B cell (primary cell): ENCODE results near the gene SNPH. TPM values are rescaled to one million over a fixed set of nuclear protein-coding genes. Genes with fewer than 3 reads are reported as not detected.

Experiments used
- ATAC-seq: fragments of 200-7000 bp; cut with Tn5 transposase; one replicate; pipeline ENCODE4 v1.10.0; 2021; ENCODE audit warnings: low read depth, mild to moderate bottlenecking, moderate number of reproducible peaks, moderate library complexity
- CTCF ChIA-PET: fragments of 350-600 bp; sonication (Branson Sonifier 250); formaldehyde crosslinking; loops from one replicate; lab custom pipeline; 2021; ENCODE audit warnings: antibody characterized with exemption, inconsistent platforms; lab: Charles Lee
- POLR2A ChIA-PET: fragments of 350-600 bp; sonication (Branson Sonifier 250); formaldehyde crosslinking; loops from one replicate; lab custom pipeline; 2021; ENCODE audit warnings: antibody characterized with exemption; lab: Charles Lee
- DNase-seq: peaks from one replicate; pipeline ENCODE4 v3.0.0; 2013
- H2AFZ ChIP-seq: 2 replicates; pipeline ENCODE4 v1.6.1; 2012; ENCODE audit warnings: mild to moderate bottlenecking, low read depth, low read length; ENCODE audit not compliant: insufficient read depth, poor library complexity, severe bottlenecking
- H3K27ac ChIP-seq, 2 donors: 1 replicate in 1 of 2; 2 replicates in 1 of 2; pipeline ENCODE4 v1.5.1; 2012 to 2013; ENCODE audit warnings: low read length in 2 of 2, mild to moderate bottlenecking in 2 of 2, moderate library complexity in 1 of 2
- H3K27me3 ChIP-seq, 4 experiments: fragments of 200-600 bp in 1 of 4; sonication (generic) in 1 of 4; replicated peaks in 1 of 4; 1 replicate in 2 of 4; 2 replicates in 2 of 4; pipeline versions ENCODE4 v1.6.1 to v1.7.0; 2013 to 2016; ENCODE audit warnings: low read length in 3 of 4, mild to moderate bottlenecking in 2 of 4, mixed read lengths in 1 of 4, moderate library complexity in 1 of 4; ENCODE audit not compliant: insufficient read depth in 4 of 4, control insufficient read depth in 3 of 4; ENCODE audit errors: control extremely low read depth in 1 of 4
- H3K36me3 ChIP-seq, 2 experiments: replicated peaks in 1 of 2; 1 replicate in 1 of 2; 2 replicates in 1 of 2; pipeline versions ENCODE4 v1.6.1 to v1.7.1; 2013; ENCODE audit warnings: low read length in 1 of 2; ENCODE audit not compliant: insufficient read depth in 2 of 2, control insufficient read depth in 1 of 2; ENCODE audit errors: control extremely low read depth in 1 of 2, extremely low read depth in 1 of 2
- H3K4me1 ChIP-seq, 2 donors: fragments of 200-600 bp in 1 of 2; sonication (generic) in 1 of 2; 1 replicate in 1 of 2; 2 replicates in 1 of 2; pipeline versions ENCODE4 v1.5.1 to v1.6.1; 2013 to 2017; ENCODE audit warnings: low read length in 2 of 2; ENCODE audit not compliant: control insufficient read depth in 2 of 2, insufficient read depth in 2 of 2
- H3K4me2 ChIP-seq: replicated peaks from 2 replicates; pipeline ENCODE3; 2012; ENCODE audit warnings: mild to moderate bottlenecking, low read depth, low read length; ENCODE audit not compliant: poor library complexity, severe bottlenecking
- H3K4me3 ChIP-seq, 5 experiments: fragments of 200-600 bp in 1 of 5; sonication (generic) in 1 of 5; 1 replicate in 3 of 5; 2 replicates in 2 of 5; pipeline versions ENCODE4 v1.5.1 to v1.7.0; 2011 to 2016; ENCODE audit warnings: low read length in 4 of 5, mild to moderate bottlenecking in 4 of 5, low read depth in 2 of 5, control low read depth in 1 of 5, moderate library complexity in 1 of 5; ENCODE audit not compliant: insufficient read depth in 1 of 5; ENCODE audit errors: control extremely low read depth in 1 of 5, extremely low read depth in 1 of 5
- H3K79me2 ChIP-seq: fragments of 200-600 bp; sonication (generic); one replicate; pipeline ENCODE4 v1.6.0; 2016; ENCODE audit warnings: low read length; ENCODE audit not compliant: control insufficient read depth, insufficient read depth
- H3K9ac ChIP-seq: fragments of 200-600 bp; sonication (generic); 2 replicates; pipeline ENCODE4 v1.6.1; 2017; ENCODE audit warnings: mild to moderate bottlenecking, low read length, moderate library complexity
- H3K9me3 ChIP-seq, 3 donors: one replicate each; pipeline versions ENCODE4 v1.6.1 to v1.7.1; 2013; ENCODE audit warnings: low read length in 2 of 3; ENCODE audit not compliant: control insufficient read depth in 2 of 3, insufficient read depth in 1 of 3; ENCODE audit errors: control extremely low read depth in 1 of 3
- H4K20me1 ChIP-seq: 2 replicates; pipeline ENCODE4 v1.6.0; 2012; ENCODE audit warnings: mild to moderate bottlenecking, low read length; ENCODE audit not compliant: insufficient read depth, control insufficient read depth, poor library complexity, severe bottlenecking
- H3K27ac Mint-ChIP-seq: one replicate; pipeline ENCODE4 v1.8.0; 2021; ENCODE audit warnings: mixed read lengths
- H3K27me3 Mint-ChIP-seq: one replicate; pipeline ENCODE4 v1.8.0; 2021; ENCODE audit warnings: mixed read lengths
- H3K4me1 Mint-ChIP-seq: one replicate; pipeline ENCODE4 v1.8.0; 2021; ENCODE audit warnings: mixed read lengths
- H3K4me3 Mint-ChIP-seq: one replicate; pipeline ENCODE4 v1.8.0; 2021; ENCODE audit warnings: mixed read lengths
- H3K9me3 Mint-ChIP-seq: one replicate; pipeline ENCODE4 v1.8.0; 2022; ENCODE audit warnings: mixed read lengths; ENCODE audit not compliant: insufficient read depth
- CTCF ChIP-seq: fragments of 200-600 bp; IDR thresholded peaks from one replicate; pipeline ENCODE4 v1.8.0; 2022; ENCODE audit warnings: antibody characterized with exemption, mild to moderate bottlenecking
- EZH2 ChIP-seq: IDR thresholded peaks from 2 replicates; pipeline ENCODE4 v1.6.1; 2012; ENCODE audit warnings: borderline replicate concordance, low read depth, mild to moderate bottlenecking, moderate library complexity, low read length; ENCODE audit not compliant: insufficient read depth, poor library complexity, severe bottlenecking
- WGBS: methylation state at CpG from one replicate; pipeline ENCODE4 v1.1.5; 2013; ENCODE audit warnings: missing lambda C conversion rate; ENCODE audit not compliant: insufficient coverage; 5-methylcytosine and 5-hydroxymethylcytosine counted together
- intact Hi-C: fragments of 100-400 bp; cut with micrococcal nuclease; formaldehyde crosslinking; loops from one replicate; pipeline ENCODE4 v1.10.0; 2022
- polyA plus RNA-seq: library from polyadenylated mRNA; depleted of rRNA; stranded (reverse); fragments of >200 nt; gene quantifications from 2 replicates; pipeline ENCODE4 v1.2.3, GENCODE V29; 2012
- total RNA-seq, 2 donors: library from RNA; stranded (reverse); fragments of 120-200 nt in 1 of 2; gene quantifications; 1 replicate in 1 of 2; 2 replicates in 1 of 2; pipeline versions ENCODE4 v1.2.3 to v1.2.4, GENCODE V29; 2013 to 2022

SNPH gene
- total and polyA plus RNA-seq, 2 donors (not counting 1 experiment from before 2014, with no cell fraction given): 0.67 to 3.0 TPM

DNA sequence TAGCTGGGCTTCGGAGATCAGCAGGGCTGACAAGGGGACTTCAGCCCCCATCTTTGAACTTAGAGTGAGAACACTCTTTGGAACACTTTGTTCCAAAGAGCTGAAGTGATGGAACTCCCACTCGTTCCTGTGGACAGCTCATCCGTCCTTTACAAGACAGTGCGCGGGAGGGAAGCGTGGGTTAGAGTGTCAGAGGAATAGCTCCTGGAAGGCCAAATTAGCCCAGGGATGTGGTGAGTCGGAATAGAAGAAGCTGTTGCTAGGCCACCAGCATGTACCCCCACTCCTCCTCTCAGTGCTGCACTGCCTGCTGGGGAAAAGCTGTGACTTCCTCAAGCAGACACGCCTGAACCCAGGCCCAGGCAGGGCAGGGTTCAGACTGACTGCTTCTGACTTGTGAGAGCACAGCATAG, 61.2 kb downstream of the SNPH start:
- ChIA-PET POLR2A (interaction anchor here (0.6 kb wide), 1 partner anchor 31 kb away, joined by 4 read pairs; no protein-coding TSS in a partner anchor), CTCF (interaction anchor here (0.7 to 2.3 kb wide), 6 partner anchors 15 to 176 kb away, joined by 3 to 8 read pairs (median 4); no protein-coding TSS in a partner anchor)
- no peak overlapping the region for H3K9ac ChIP-seq
- no peaks in the 10 kb centered on the region for H3K27me3 ChIP-seq
- no peak overlapping the region for H3K4me3 ChIP-seq
- DNase-seq (no peak), ATAC-seq (no peak)
- H3K79me2 ChIP-seq: peaks cover 61% of the 10 kb centered on the region
- peak overlapping the region; percentile 16 for H3K27ac Mint-ChIP-seq
- peaks cover 4% of the 10 kb centered on the region for H4K20me1 ChIP-seq
- TF ChIP-seq EZH2 (no peak), CTCF (no peak)
- intact Hi-C loops: loop anchor here (5.0 to 10.0 kb wide), 3 partner anchors 50 to 1545 kb away; partner anchors contain the start of genes CSNK2A1 and PTPRA
- no peaks in the 10 kb centered on the region for H3K27me3 Mint-ChIP-seq
- H3K9me3 ChIP-seq: no peaks in the 10 kb centered on the region
- peaks cover 41% of the 10 kb centered on the region for H3K4me1 Mint-ChIP-seq
- H3K9me3 Mint-ChIP-seq: no peaks in the 10 kb centered on the region
- H3K4me2 ChIP-seq: no peak overlapping the region
- peaks cover 0 to 10% of the 10 kb centered on the region in 2 experiments for H3K36me3 ChIP-seq
- no peak overlapping the region for H3K4me3 Mint-ChIP-seq
- peak overlapping the region in 1 of 2 donors; percentile 98 for H3K27ac ChIP-seq
- no peak overlapping the region for H2AFZ ChIP-seq
- peaks cover 31 to 33% of the 10 kb centered on the region in 2 donors for H3K4me1 ChIP-seq
- WGBS: 87% methylated on average over 3 of the region's 8 CpGs
